H1 (cell line): Measurements from ENCODE around the gene CFAP58.

Experiments
- BCL11A ChIP-seq, 2 experiments: IDR thresholded peaks; one replicate each; pipeline ENCODE4 v1.6.1; 2011; ENCODE audit warnings: low read depth in 2 of 2, low read length in 2 of 2, mild to moderate bottlenecking in 2 of 2
- BRCA1 ChIP-seq: IDR thresholded peaks from 2 replicates; pipeline ENCODE4 v1.6.1; 2012; ENCODE audit warnings: low read depth, low read length, improper control_type of control experiment
- EP300 ChIP-seq, 2 experiments: IDR thresholded peaks; 1 replicate in 1 of 2; 2 replicates in 1 of 2; pipeline ENCODE4 v1.6.1; 2011 to 2012; ENCODE audit warnings: low read depth in 2 of 2, low read length in 2 of 2, mild to moderate bottlenecking in 2 of 2, borderline replicate concordance in 1 of 2, inconsistent platforms in 1 of 2, moderate library complexity in 1 of 2
- HDAC6 ChIP-seq: IDR thresholded peaks from one replicate; pipeline ENCODE4 v1.7.1; 2012; ENCODE audit warnings: low read depth, mild to moderate bottlenecking, inconsistent platforms, low read length, moderate library complexity
- POLR2A ChIP-seq, 2 experiments: IDR thresholded peaks; 1 replicate in 1 of 2; 2 replicates in 1 of 2; pipeline ENCODE4 v1.6.1; 2011; ENCODE audit warnings: low read depth in 2 of 2, low read length in 2 of 2, mild to moderate bottlenecking in 2 of 2; ENCODE audit errors: control extremely low read depth in 1 of 2
- POLR2AphosphoS5 ChIP-seq: IDR thresholded peaks from 2 replicates; pipeline ENCODE4 v1.6.1; 2011; ENCODE audit warnings: low read depth, low read length
- RXRA ChIP-seq: IDR thresholded peaks from 2 replicates; pipeline ENCODE4 v1.6.1; 2011; ENCODE audit warnings: low read depth, mild to moderate bottlenecking, low read length, moderate library complexity; ENCODE audit not compliant: insufficient read depth
- SUZ12 ChIP-seq: fragments of 200-600 bp; sonication (generic); IDR thresholded peaks from 2 replicates; pipeline ENCODE4 v1.6.1; 2012; ENCODE audit warnings: mild to moderate bottlenecking, inconsistent platforms, low read length, moderate library complexity, mixed read lengths
- TCF12 ChIP-seq: IDR thresholded peaks from 2 replicates; pipeline ENCODE4 v1.6.1; 2011; ENCODE audit warnings: low read depth, mild to moderate bottlenecking, low read length
- YY1 ChIP-seq: IDR thresholded peaks from 2 replicates; pipeline ENCODE4 v1.6.1; 2011; ENCODE audit warnings: low read depth, mild to moderate bottlenecking, low read length
- TF ChIP-seq, protein P1 (sequence below), 3 experiments: IDR thresholded peaks; 1 replicate in 2 of 3; 2 replicates in 1 of 3; pipeline versions ENCODE4 v1.5.1 to v1.6.1; 2011; ENCODE audit warnings: low read length in 3 of 3, mild to moderate bottlenecking in 3 of 3, inconsistent platforms in 2 of 3, low read depth in 1 of 3, moderate library complexity in 1 of 3; ENCODE audit not compliant: insufficient read depth in 1 of 3; ENCODE audit errors: control extremely low read depth in 1 of 3

DNA sequence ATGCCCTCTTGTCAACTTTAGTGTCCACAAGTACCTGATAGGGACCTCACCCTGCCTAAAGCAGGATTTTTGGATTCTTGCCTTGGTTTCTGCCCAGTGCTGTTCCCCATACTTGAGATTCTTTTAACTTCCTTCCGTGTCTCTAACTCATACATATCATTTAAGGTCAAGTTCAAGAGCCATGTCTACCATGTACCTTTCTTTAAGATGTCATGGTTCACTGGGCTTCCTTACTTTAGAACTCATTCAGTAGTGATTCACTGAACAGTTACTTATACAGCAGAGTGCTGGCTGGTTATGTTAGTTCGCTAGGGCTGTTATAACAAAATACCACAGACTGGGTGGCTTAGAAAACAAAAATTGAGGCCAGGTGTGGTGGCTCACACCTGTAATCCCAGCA lies 5.0 kb upstream of the CFAP58 start:
- no peak for TF ChIP-seq TCF12
- TF ChIP-seq POLR2A (IDR thresholded peaks at IDR 0.05; ENCODE audit: control extremely low read depth in 1 of 2, low read depth in 2 of 2, low read length in 2 of 2), result no peak
- TF ChIP-seq YY1, result no peak
- no peak for TF ChIP-seq POLR2AphosphoS5
- no peak for TF ChIP-seq RXRA
- TF ChIP-seq, protein P1, sequence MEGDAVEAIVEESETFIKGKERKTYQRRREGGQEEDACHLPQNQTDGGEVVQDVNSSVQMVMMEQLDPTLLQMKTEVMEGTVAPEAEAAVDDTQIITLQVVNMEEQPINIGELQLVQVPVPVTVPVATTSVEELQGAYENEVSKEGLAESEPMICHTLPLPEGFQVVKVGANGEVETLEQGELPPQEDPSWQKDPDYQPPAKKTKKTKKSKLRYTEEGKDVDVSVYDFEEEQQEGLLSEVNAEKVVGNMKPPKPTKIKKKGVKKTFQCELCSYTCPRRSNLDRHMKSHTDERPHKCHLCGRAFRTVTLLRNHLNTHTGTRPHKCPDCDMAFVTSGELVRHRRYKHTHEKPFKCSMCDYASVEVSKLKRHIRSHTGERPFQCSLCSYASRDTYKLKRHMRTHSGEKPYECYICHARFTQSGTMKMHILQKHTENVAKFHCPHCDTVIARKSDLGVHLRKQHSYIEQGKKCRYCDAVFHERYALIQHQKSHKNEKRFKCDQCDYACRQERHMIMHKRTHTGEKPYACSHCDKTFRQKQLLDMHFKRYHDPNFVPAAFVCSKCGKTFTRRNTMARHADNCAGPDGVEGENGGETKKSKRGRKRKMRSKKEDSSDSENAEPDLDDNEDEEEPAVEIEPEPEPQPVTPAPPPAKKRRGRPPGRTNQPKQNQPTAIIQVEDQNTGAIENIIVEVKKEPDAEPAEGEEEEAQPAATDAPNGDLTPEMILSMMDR (IDR thresholded peaks at IDR 0.05; ENCODE audit: control extremely low read depth in 1 of 3, insufficient read depth in 1 of 3, low read depth in 1 of 3, low read length in 3 of 3), result no peak
- TF ChIP-seq BRCA1, result no peak
- TF ChIP-seq EP300 (IDR thresholded peaks at IDR 0.05; ENCODE audit: borderline replicate concordance in 1 of 2, low read depth in 2 of 2, low read length in 2 of 2), result no peak
- no peak for TF ChIP-seq BCL11A (IDR thresholded peaks at IDR 0.05; ENCODE audit: low read depth in 2 of 2, low read length in 2 of 2)
- TF ChIP-seq HDAC6, result no peak
- no peak for TF ChIP-seq SUZ12
